Measurements from ENCODE around the gene TMEM63B.

Gene TMEM63B

GRCh38 chr6:44147256-44147655 lies 19.9 kb downstream of the TMEM63B start:
- Histone ChIP-seq H2BK12ac (ENCODE audit: low read length) (no peak overlapping the region), H2AFZ (ENCODE audit: low read length) (no peak overlapping the region), H3K27me3 (ENCODE audit: control insufficient read depth in 3 of 3, insufficient read depth in 3 of 3, low read depth in 1 of 3, low read length in 3 of 3) (no peaks in the 10 kb centered on the region), H3K9ac (ENCODE audit: low read depth, low read length, poor library complexity) (peak overlapping the region; percentile 15), H3K4me1 (ENCODE audit: control insufficient read depth in 2 of 2, insufficient read depth in 1 of 2, low read depth in 1 of 2, low read length in 2 of 2) (peaks cover 0 to 2% of the 10 kb centered on the region in 2 donors), H2BK120ac (ENCODE audit: low read depth, low read length) (no peak overlapping the region), H3K36me3 (replicated peaks in 1 of 2; ENCODE audit: control insufficient read depth in 2 of 2, insufficient read depth in 2 of 2, low read length in 2 of 2) (peaks cover 29 to 47% of the 10 kb centered on the region in 2 donors), H3K79me1 (ENCODE audit: low read depth, low read length) (peaks cover 2% of the 10 kb centered on the region), H3K9me3 (replicated peaks in 1 of 2; ENCODE audit: control insufficient read depth in 2 of 2, insufficient read depth in 1 of 2, low read depth in 1 of 2, low read length in 2 of 2) (no peaks in the 10 kb centered on the region), H2BK15ac (ENCODE audit: low read length) (no peak overlapping the region), H3K4me2 (ENCODE audit: insufficient read depth, low read length, poor library complexity, severe bottlenecking) (no peak overlapping the region), H4K91ac (ENCODE audit: low read depth, low read length, poor library complexity) (no peak overlapping the region), H3K14ac (ENCODE audit: low read length) (no peak overlapping the region), H3K27ac (replicated peaks; ENCODE audit: low read length) (no peak overlapping the region), H2AK5ac (ENCODE audit: low read depth, low read length) (no peak overlapping the region), H3K4ac (ENCODE audit: low read length) (no peak overlapping the region), H3K18ac (ENCODE audit: low read length) (no peak overlapping the region), H3K4me3 (ENCODE audit: low read length in 2 of 2) (no peak overlapping the region), H2BK5ac (ENCODE audit: low read length) (no peak overlapping the region), H4K8ac (ENCODE audit: low read depth, low read length) (no peak overlapping the region), H3K23ac (ENCODE audit: low read depth, low read length, poor library complexity) (peak overlapping the region; percentile 61)
- no peak for DNase-seq (ENCODE audit: low spot score)
- WGBS, 2 donors (ENCODE audit: extremely low coverage in 2 of 2, insufficient read length in 2 of 2, insufficient replicate concordance in 1 of 2), result no CpG with 5 or more reads among the region's 7 CpGs

GRCh38 chr6:44148306-44148705 lies 21.0 kb downstream of the TMEM63B start:
- Histone ChIP-seq H3K9ac (ENCODE audit: low read depth, low read length, poor library complexity) (no peak overlapping the region), H3K4me1 (ENCODE audit: control insufficient read depth in 2 of 2, insufficient read depth in 1 of 2, low read depth in 1 of 2, low read length in 2 of 2) (peaks cover 0 to 2% of the 10 kb centered on the region in 2 donors), H3K27ac (replicated peaks; ENCODE audit: low read length) (no peak overlapping the region), H3K9me3 (replicated peaks in 1 of 2; ENCODE audit: control insufficient read depth in 2 of 2, insufficient read depth in 1 of 2, low read depth in 1 of 2, low read length in 2 of 2) (no peaks in the 10 kb centered on the region), H2BK5ac (ENCODE audit: low read length) (no peak overlapping the region), H3K4me3 (ENCODE audit: low read length in 2 of 2) (peak overlapping the region in 1 of 2 donors; percentile 47), H3K36me3 (replicated peaks in 1 of 2; ENCODE audit: control insufficient read depth in 2 of 2, insufficient read depth in 2 of 2, low read length in 2 of 2) (peaks cover 31 to 54% of the 10 kb centered on the region in 2 donors), H2BK12ac (ENCODE audit: low read length) (no peak overlapping the region), H4K91ac (ENCODE audit: low read depth, low read length, poor library complexity) (no peak overlapping the region), H4K8ac (ENCODE audit: low read depth, low read length) (no peak overlapping the region), H3K27me3 (ENCODE audit: control insufficient read depth in 3 of 3, insufficient read depth in 3 of 3, low read depth in 1 of 3, low read length in 3 of 3) (no peaks in the 10 kb centered on the region), H3K23ac (ENCODE audit: low read depth, low read length, poor library complexity) (no peak overlapping the region), H3K4ac (ENCODE audit: low read length) (no peak overlapping the region), H3K14ac (ENCODE audit: low read length) (no peak overlapping the region), H2AK5ac (ENCODE audit: low read depth, low read length) (no peak overlapping the region), H2AFZ (ENCODE audit: low read length) (no peak overlapping the region), H3K18ac (ENCODE audit: low read length) (no peak overlapping the region), H3K4me2 (ENCODE audit: insufficient read depth, low read length, poor library complexity, severe bottlenecking) (no peak overlapping the region), H3K79me1 (ENCODE audit: low read depth, low read length) (peaks cover 2% of the 10 kb centered on the region), H2BK120ac (ENCODE audit: low read depth, low read length) (no peak overlapping the region), H2BK15ac (ENCODE audit: low read length) (no peak overlapping the region)
- DNase-seq (ENCODE audit: low spot score), result no peak
- no CpG with 5 or more reads among the region's 9 CpGs for WGBS, 2 donors (ENCODE audit: extremely low coverage in 2 of 2, insufficient read length in 2 of 2, insufficient replicate concordance in 1 of 2)

- Histone ChIP-seq H3K4me1 (ENCODE audit: control insufficient read depth in 2 of 2, insufficient read depth in 1 of 2, low read depth in 1 of 2, low read length in 2 of 2) (peaks cover 0 to 2% of the 10 kb centered on the region in 2 donors), H3K9me3 (replicated peaks in 1 of 2; ENCODE audit: control insufficient read depth in 2 of 2, insufficient read depth in 1 of 2, low read depth in 1 of 2, low read length in 2 of 2) (no peaks in the 10 kb centered on the region), H3K4me3 (ENCODE audit: low read length in 2 of 2) (peak overlapping the region in 1 of 2 donors; percentile 5), H3K79me1 (ENCODE audit: low read depth, low read length) (peaks cover 4% of the 10 kb centered on the region), H2AK5ac (ENCODE audit: low read depth, low read length) (no peak overlapping the region), H2AFZ (ENCODE audit: low read length) (no peak overlapping the region), H2BK15ac (ENCODE audit: low read length) (no peak overlapping the region), H4K8ac (ENCODE audit: low read depth, low read length) (no peak overlapping the region), H2BK12ac (ENCODE audit: low read length) (no peak overlapping the region), H3K23ac (ENCODE audit: low read depth, low read length, poor library complexity) (no peak overlapping the region), H3K27ac (replicated peaks; ENCODE audit: low read length) (no peak overlapping the region), H3K9ac (ENCODE audit: low read depth, low read length, poor library complexity) (no peak overlapping the region), H2BK5ac (ENCODE audit: low read length) (no peak overlapping the region), H2BK120ac (ENCODE audit: low read depth, low read length) (no peak overlapping the region), H3K36me3 (replicated peaks in 1 of 2; ENCODE audit: control insufficient read depth in 2 of 2, insufficient read depth in 2 of 2, low read length in 2 of 2) (peaks cover 29 to 46% of the 10 kb centered on the region in 2 donors), H4K91ac (ENCODE audit: low read depth, low read length, poor library complexity) (no peak overlapping the region), H3K4me2 (ENCODE audit: insufficient read depth, low read length, poor library complexity, severe bottlenecking) (no peak overlapping the region), H3K14ac (ENCODE audit: low read length) (no peak overlapping the region), H3K27me3 (ENCODE audit: control insufficient read depth in 3 of 3, insufficient read depth in 3 of 3, low read depth in 1 of 3, low read length in 3 of 3) (no peaks in the 10 kb centered on the region), H3K4ac (ENCODE audit: low read length) (no peak overlapping the region), H3K18ac (ENCODE audit: low read length) (no peak overlapping the region)
- no CpG with 5 or more reads among the region's 7 CpGs for WGBS, 2 donors (ENCODE audit: extremely low coverage in 2 of 2, insufficient read length in 2 of 2, insufficient replicate concordance in 1 of 2)
- DNase-seq (ENCODE audit: low spot score), result no peak
Measured at GRCh38 chr6:44149369-44150012, 22.1 kb downstream of the TMEM63B start.

- no peak overlapping the region for H3K27ac ChIP-seq (replicated peaks; ENCODE audit: low read length)
- no peak overlapping the region for H3K4me2 ChIP-seq (ENCODE audit: insufficient read depth, low read length, poor library complexity, severe bottlenecking)
- no peak overlapping the region for H3K18ac ChIP-seq (ENCODE audit: low read length)
- no peaks in the 10 kb centered on the region for H3K9me3 ChIP-seq (replicated peaks in 1 of 2; ENCODE audit: control insufficient read depth in 2 of 2, insufficient read depth in 1 of 2, low read depth in 1 of 2, low read length in 2 of 2)
- no peaks in the 10 kb centered on the region for H3K27me3 ChIP-seq (ENCODE audit: control insufficient read depth in 3 of 3, insufficient read depth in 3 of 3, low read depth in 1 of 3, low read length in 3 of 3)
- H2AK5ac ChIP-seq (ENCODE audit: low read depth, low read length), result no peak overlapping the region
- H3K4me1 ChIP-seq (ENCODE audit: control insufficient read depth in 2 of 2, insufficient read depth in 1 of 2, low read depth in 1 of 2, low read length in 2 of 2), result peaks cover 0 to 2% of the 10 kb centered on the region in 2 donors
- H4K91ac ChIP-seq (ENCODE audit: low read depth, low read length, poor library complexity), result no peak overlapping the region
- WGBS, 2 donors (ENCODE audit: extremely low coverage in 2 of 2, insufficient read length in 2 of 2, insufficient replicate concordance in 1 of 2), result no CpG with 5 or more reads among the region's 3 CpGs
- H3K4ac ChIP-seq (ENCODE audit: low read length), result no peak overlapping the region
- peaks cover 30 to 45% of the 10 kb centered on the region in 2 donors for H3K36me3 ChIP-seq (replicated peaks in 1 of 2; ENCODE audit: control insufficient read depth in 2 of 2, insufficient read depth in 2 of 2, low read length in 2 of 2)
- peaks cover 4% of the 10 kb centered on the region for H3K79me1 ChIP-seq (ENCODE audit: low read depth, low read length)
- H3K9ac ChIP-seq (ENCODE audit: low read depth, low read length, poor library complexity), result no peak overlapping the region
- H2AFZ ChIP-seq (ENCODE audit: low read length), result no peak overlapping the region
- no peak overlapping the region for H2BK120ac ChIP-seq (ENCODE audit: low read depth, low read length)
- H2BK12ac ChIP-seq (ENCODE audit: low read length), result no peak overlapping the region
- H2BK5ac ChIP-seq (ENCODE audit: low read length), result no peak overlapping the region
- DNase-seq (ENCODE audit: low spot score), result no peak
- no peak overlapping the region for H4K8ac ChIP-seq (ENCODE audit: low read depth, low read length)
- no peak overlapping the region for H3K23ac ChIP-seq (ENCODE audit: low read depth, low read length, poor library complexity)
- no peak overlapping the region for H3K4me3 ChIP-seq (ENCODE audit: low read length in 2 of 2)
- no peak overlapping the region for H3K14ac ChIP-seq (ENCODE audit: low read length)
- no peak overlapping the region for H2BK15ac ChIP-seq (ENCODE audit: low read length)
Measured at GRCh38 chr6:44150317-44150917, 23.1 kb downstream of the TMEM63B start.
